GM18526 (cell line): Measurements from ENCODE around the gene EN1.

Source experiments
- POLR2A ChIP-seq: IDR thresholded peaks from 3 replicates; pipeline ENCODE4 v1.6.1; 2011; ENCODE audit not compliant: insufficient read length; ENCODE audit errors: extremely low read depth

EN1 gene

DNA sequence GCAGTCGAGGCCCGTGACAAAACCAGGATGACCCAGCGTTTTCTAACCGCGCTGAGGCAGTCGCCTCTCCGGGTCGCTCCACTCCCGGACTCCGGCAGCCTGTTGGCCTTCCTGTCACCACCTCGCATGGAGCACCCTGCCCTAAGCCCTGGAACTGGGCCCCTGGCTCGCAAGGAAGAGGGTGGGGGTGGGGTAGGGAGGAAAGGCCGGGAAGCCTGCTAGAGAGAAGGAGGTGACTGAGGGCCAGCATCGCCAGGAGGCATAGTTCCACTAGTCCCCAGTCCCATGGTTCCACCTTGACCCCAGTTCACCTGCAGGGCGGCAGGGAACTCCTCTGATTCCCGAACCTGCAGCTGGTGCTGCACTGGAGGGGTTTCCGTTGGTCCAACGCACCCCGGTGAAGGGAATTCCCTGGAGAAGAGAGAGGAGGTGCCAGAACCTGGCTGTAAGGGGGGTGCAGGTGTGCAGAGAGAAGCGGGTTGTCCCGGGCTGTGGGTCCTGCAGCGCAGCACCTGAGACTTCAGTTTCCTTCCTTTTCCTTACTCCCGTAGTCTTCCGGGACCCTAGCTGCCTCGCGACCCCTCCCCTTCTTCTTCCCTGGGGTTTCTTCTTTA is 11.8 kb upstream of the EN1 start:
- TF ChIP-seq POLR2A = no peak

DNA sequence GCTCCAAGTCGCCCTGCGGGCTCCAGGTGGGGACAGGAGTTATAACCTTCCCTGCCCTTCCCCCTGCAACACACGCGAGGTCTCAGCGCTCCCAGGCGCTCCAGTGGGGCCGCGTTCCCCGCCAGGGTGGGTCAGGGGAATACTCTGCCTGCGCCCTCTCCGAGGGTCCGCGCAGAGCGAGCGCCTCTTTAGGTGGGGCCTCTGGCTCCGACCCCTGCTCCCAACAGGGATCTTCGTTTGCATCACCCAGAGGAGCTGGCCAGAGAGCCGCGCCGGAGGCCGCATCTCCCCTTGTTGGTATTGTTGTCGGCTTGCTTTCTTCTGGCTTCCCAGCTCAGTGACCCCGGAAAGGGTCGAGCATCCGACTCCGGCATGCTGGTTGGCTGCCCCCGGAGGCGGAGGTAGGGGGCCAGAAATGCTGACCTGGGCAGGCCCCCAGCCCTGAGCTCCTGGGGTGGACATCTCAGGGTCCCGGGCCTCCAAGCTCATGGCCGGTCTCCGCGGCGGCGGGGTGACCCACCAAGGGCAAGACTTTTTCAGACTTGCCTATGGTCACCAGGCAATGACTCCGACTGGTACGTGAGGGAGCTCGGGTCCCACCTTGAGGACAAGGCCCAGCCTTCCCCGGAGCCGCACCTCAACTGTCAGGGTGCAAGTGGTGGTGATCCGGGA is 11.2 kb upstream of the EN1 start:
- TF ChIP-seq POLR2A = no peak

- no peak for TF ChIP-seq POLR2A
These were observed 10.4 kb upstream of the EN1 start for GRCh38 chr2:118857677-118858484.

DNA sequence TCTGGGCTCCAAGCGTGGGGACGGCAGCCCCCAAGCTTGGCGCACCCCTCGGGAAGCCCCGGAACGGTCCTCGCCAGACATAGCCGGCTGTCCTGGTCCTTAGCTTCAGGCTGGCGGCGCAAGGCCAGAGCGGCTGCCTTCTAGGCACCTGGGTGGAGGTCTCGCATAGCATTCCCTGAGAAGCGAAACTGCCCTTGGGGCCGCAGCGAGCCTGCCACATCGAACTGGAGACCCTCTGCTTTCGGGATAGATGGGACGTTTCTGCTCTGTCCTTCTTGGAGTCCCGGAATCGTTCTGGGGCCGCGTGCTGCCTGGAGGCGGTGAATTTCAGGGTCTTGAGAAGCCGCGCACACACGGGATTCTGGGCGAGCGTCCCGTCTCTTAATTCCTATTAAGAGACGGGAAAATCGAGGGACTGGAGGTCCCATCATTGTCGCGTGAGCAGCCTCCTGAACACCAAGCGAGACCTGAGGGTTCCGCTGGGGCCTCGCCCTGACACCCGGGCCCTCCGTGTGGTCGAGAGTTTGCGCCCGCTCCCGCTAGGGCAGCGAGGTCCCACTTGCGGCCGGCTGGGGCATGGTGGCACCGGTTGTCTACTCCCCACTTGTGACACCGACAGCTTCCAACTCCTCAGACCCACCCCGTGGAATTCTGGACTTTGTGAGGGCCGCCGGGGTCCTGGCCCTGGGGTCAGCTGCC is 9.7 kb upstream of the EN1 start:
- no peak for TF ChIP-seq POLR2A

GRCh38 chr2:118856330-118856977 is 9.0 kb upstream of the EN1 start:
- TF ChIP-seq POLR2A = no peak

DNA sequence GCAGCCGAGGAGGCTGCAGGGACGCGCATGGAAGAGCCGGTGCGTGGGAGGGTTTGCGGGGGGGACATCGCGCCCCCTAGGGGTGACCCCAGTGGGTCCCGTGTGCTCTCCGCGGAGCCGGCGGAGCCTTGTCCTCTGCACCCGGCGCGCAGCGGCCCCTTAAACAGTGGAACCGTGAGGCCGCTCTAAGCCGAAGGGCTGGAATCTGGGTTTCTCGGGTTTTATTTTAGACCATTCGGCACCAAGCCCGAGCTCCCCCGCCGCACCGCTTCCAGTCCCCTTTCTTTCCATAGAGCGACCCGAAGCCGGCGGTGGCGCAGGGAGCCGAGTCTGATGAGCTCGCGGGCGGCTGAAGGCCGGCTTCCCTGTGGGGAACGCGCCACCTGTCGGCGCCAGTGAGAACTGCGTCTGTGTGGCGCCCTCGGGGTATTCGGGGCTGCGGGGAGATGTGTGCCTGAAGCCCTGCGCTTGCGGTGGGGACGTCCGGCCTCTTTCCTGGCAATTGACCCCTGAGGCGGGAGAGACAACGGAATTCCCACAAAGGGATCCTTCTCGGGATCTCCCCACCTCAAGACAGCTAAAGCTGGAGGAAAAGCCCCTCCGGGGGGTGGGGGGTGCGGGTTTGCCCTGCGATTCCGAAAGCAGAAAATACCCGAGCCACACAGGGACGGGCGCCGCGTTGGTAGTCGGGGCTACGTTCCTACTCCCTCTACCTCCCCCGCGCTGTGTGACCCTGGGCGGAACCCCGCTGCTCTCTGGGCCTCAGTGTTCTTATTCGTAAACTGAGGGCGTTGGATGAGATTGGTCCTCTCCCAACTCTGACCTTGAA is 8.2 kb upstream of the EN1 start:
- no peak for TF ChIP-seq POLR2A

GRCh38 chr2:118854507-118855345 is 7.3 kb upstream of the EN1 start:
- no peak for TF ChIP-seq POLR2A

DNA sequence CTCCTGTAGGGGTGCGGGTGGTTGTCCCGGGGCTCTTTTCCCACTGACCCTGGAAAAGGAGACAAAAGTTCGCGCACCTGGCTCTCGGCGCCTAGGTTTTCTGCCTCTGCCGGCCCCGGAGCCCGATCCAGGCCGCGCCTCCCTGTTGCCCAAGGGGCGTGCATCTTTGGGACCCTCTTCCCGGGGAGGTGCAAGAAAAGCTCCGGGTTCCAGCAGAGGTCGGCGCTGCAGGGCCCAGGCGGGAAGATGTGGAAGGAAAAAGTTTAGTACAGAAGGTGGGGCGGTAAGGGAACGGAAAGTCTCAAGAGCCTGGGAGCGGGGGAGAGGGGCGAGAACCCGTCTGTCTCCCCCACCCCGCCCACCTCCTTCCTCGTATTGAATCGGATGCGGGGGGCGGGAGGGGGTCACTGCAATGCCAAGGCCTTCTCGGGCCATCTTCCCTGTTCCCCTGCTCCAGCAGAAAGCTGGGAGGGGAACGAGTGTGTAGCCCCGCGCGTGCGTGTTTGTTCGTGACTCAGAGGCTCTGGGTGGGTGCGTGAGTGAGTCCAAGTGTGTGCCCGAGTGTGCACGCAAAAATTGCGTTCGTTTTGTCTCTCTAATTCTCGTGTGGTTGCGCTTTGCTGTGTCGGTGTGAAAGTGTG is 6.3 kb upstream of the EN1 start:
- no peak for TF ChIP-seq POLR2A

DNA sequence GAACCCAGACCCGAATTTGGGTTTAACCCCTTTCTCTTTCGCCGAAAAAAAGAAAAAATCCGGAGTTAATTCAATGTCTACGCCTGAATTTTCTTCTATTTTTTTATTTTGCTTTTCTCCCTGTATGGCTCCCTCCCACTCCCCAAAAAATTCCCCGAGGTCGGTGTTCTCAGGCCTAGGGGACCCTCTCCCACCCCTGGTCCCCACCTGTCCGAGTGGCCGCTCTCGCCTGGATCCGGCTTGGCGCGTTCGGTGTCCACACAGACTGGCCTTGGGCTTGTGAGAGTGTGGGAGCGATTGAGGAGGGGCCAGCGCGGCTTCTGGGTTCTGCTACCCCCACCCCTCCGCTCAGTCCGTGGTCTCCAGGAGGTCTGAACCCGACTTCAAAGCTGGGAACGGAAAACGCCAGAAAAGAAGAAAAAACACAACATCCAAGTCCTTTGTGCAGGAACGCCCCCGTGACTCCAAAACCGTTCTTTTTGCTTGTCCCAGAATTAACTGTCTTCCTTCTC is 5.7 kb upstream of the EN1 start:
- no peak for TF ChIP-seq POLR2A

- no peak for TF ChIP-seq POLR2A
These were observed 5.2 kb upstream of the EN1 start for GRCh38 chr2:118852605-118853128.

GRCh38 chr2:118851650-118852049 is 4.2 kb upstream of the EN1 start:
- no peak for TF ChIP-seq POLR2A

- no peak for TF ChIP-seq POLR2A
These were observed 3.5 kb upstream of the EN1 start for GRCh38 chr2:118850901-118851415.
